K562 (cell line): ENCODE measurements around the gene RET. TPM values are rescaled to one million over a fixed set of nuclear protein-coding genes. Genes with fewer than 3 reads are reported as not detected.

Experiments used
- ATAC-seq: fragments of 200-7000 bp; cut with Tn5 transposase; 3 replicates; pipeline ENCODE4 v1.9.1; 2020; ENCODE audit warnings: moderate library complexity
- BruUV-seq: library from RNA; stranded (reverse); fragments of 400-500 nt; replicated peaks from 2 replicates; lab custom pipeline; 2021; lab: Mats Ljungman, UMichigan
- CTCF ChIA-PET: fragments of 300-600 bp; formaldehyde crosslinking; extraction: SDS; loops from one replicate; lab custom pipeline; 2021; ENCODE audit warnings: low intra/inter-chr PET ratio; lab: Yijun Ruan, JAX
- POLR2A ChIA-PET: fragments of 300-600, 350-650 bp; sonication (Branson Sonifier 250); formaldehyde crosslinking; extraction: SDS; loops from one replicate; lab custom pipeline; 2021; ENCODE audit warnings: antibody characterized with exemption, inconsistent platforms; lab: Yijun Ruan, JAX
- DNase-seq, 4 experiments: peaks; one replicate each; pipeline versions ENCODE4 v3.0.0 to v3.0.0-alpha.2; 2011 to 2018; ENCODE audit warnings: low spot score in 3 of 4, mixed read lengths in 3 of 4; ENCODE audit errors: extremely low read depth in 1 of 4
- FAIRE-seq: peaks from 2 replicates; lab custom pipeline; 2011; peaks lifted over from hg19 to GRCh38; lab: Jason Lieb, UNC
- H2AFZ ChIP-seq: 2 replicates; pipeline ENCODE4 v1.6.0; 2011; ENCODE audit warnings: low read depth, low read length, control low read depth, inconsistent platforms
- H3K27ac ChIP-seq: fragments of 200-600 bp; 3 replicates; pipeline ENCODE4 v1.8.0; 2011; ENCODE audit warnings: low read depth, mild to moderate bottlenecking, control low read depth, inconsistent platforms, low read length, moderate library complexity, mixed read lengths; ENCODE audit errors: extremely low read depth
- H3K27me3 ChIP-seq, 2 experiments: fragments of 300-600 bp in 1 of 2; 2 replicates in 1 of 2; 3 replicates in 1 of 2; pipeline versions ENCODE4 v1.6.0 to v1.8.0; 2011; ENCODE audit warnings: inconsistent platforms in 2 of 2, low read length in 2 of 2, mild to moderate bottlenecking in 1 of 2, mixed read lengths in 1 of 2, moderate library complexity in 1 of 2; ENCODE audit not compliant: control insufficient read depth in 2 of 2, insufficient read depth in 2 of 2
- H3K36me3 ChIP-seq: fragments of 300-600 bp; 3 replicates; pipeline ENCODE4 v1.8.0; 2011; ENCODE audit warnings: mild to moderate bottlenecking, low read length, inconsistent platforms; ENCODE audit not compliant: control insufficient read depth, insufficient read depth
- H3K4me1 ChIP-seq, 2 experiments: fragments of 200-600 bp in 1 of 2; replicated peaks in 1 of 2; 2 replicates in 1 of 2; 3 replicates in 1 of 2; pipeline versions ENCODE4 v1.5.1 to v1.8.0; 2011; ENCODE audit warnings: inconsistent platforms in 2 of 2, low read length in 2 of 2, mild to moderate bottlenecking in 1 of 2, mixed read lengths in 1 of 2, moderate library complexity in 1 of 2; ENCODE audit not compliant: control insufficient read depth in 2 of 2, insufficient read depth in 2 of 2
- H3K4me2 ChIP-seq: 2 replicates; pipeline ENCODE4 v1.6.1; 2011; ENCODE audit warnings: low read length, control low read depth, inconsistent platforms, mixed read lengths; ENCODE audit not compliant: insufficient read depth
- H3K4me3 ChIP-seq: fragments of 200-600 bp; sonication (generic), shearing (Covaris generic); 2 replicates; pipeline ENCODE4 v1.5.1; 2016; ENCODE audit warnings: control low read depth, inconsistent platforms
- H3K79me2 ChIP-seq: fragments of 200-600 bp; 3 replicates; pipeline ENCODE4 v1.8.0; 2011; ENCODE audit warnings: low read length, inconsistent platforms; ENCODE audit not compliant: control insufficient read depth, insufficient read depth
- H3K9ac ChIP-seq, 2 experiments: 2 replicates each; pipeline versions ENCODE4 v1.6.0 to v1.6.1; 2011; ENCODE audit warnings: low read depth in 2 of 2, low read length in 2 of 2, control low read depth in 1 of 2, inconsistent platforms in 1 of 2, mild to moderate bottlenecking in 1 of 2, mixed read lengths in 1 of 2; ENCODE audit not compliant: insufficient read depth in 1 of 2
- H3K9me1 ChIP-seq: one replicate; pipeline ENCODE4 v1.6.0; 2011; ENCODE audit warnings: inconsistent platforms, mild to moderate bottlenecking, low read length, moderate library complexity; ENCODE audit not compliant: control insufficient read depth, insufficient read depth
- H3K9me3 ChIP-seq: replicated peaks from 2 replicates; pipeline ENCODE4 v1.5.1; 2011; ENCODE audit warnings: low read depth, low read length, inconsistent platforms; ENCODE audit not compliant: control insufficient read depth, insufficient read depth
- H4K20me1 ChIP-seq: replicated peaks from 2 replicates; pipeline ENCODE4 v1.6.1; 2011; ENCODE audit warnings: low read length, inconsistent platforms, mixed read lengths; ENCODE audit not compliant: control insufficient read depth, insufficient read depth
- DACH1 ChIP-seq: fragments of 450-650 bp; IDR thresholded peaks from 2 replicates; pipeline ENCODE4 v1.6.1; 2018; ENCODE audit not compliant: partially characterized antibody
- MBD2 ChIP-seq: sonication (generic); IDR thresholded peaks from 2 replicates; pipeline ENCODE4 v1.6.1; 2016; ENCODE audit warnings: low read depth, borderline replicate concordance
- SNRNP70 ChIP-seq: fragments of 200-400 bp; formaldehyde crosslinking; optimal IDR thresholded peaks from 2 replicates; pipeline ENCODE3; 2017; ENCODE audit warnings: low read depth, low read length
- ZNF280A ChIP-seq: fragments of 450-650 bp; IDR thresholded peaks from 2 replicates; pipeline ENCODE4 v1.6.1; 2018; ENCODE audit warnings: mild to moderate bottlenecking, low read depth; ENCODE audit not compliant: partially characterized antibody
- ZNF444 ChIP-seq: fragments of 250-450 bp; sonication (Bioruptor Pico); IDR thresholded peaks from 2 replicates; pipeline ENCODE4 v1.4.0; 2020; ENCODE audit warnings: mild to moderate bottlenecking, moderate library complexity
- WGBS: fragments of 100-300 bp; shearing (Covaris generic); methylation state at CpG from one replicate; pipeline ENCODE4 v1.1.6; 2016; ENCODE audit warnings: low coverage, mixed read lengths; ENCODE audit not compliant: insufficient coverage; ENCODE audit errors: missing lambda C conversion rate; 5-methylcytosine and 5-hydroxymethylcytosine counted together
- in situ Hi-C: fragments of 300-500 bp; cut with MboI; formaldehyde crosslinking; loops from 4 replicates; pipeline ENCODE4 v1.15.0; 2018; ENCODE audit warnings: inconsistent platforms, mixed read lengths
- intact Hi-C: fragments of 100-400 bp; cut with micrococcal nuclease; formaldehyde crosslinking; loops from 2 replicates; pipeline ENCODE4 v1.14.2; 2022
- polyA plus RNA-seq, 8 experiments: library from polyadenylated mRNA; depleted of rRNA in 4 of 8; stranded (reverse) in 5 of 8; unstranded in 3 of 8; fragments of >200 nt; fragmentation: Nextera tagmentation in 2 of 8; fragmentation: Illumina TruSeq in 1 of 8; extraction: Ambion mirVana in 2 of 8; extraction: Trizol in 1 of 8; gene quantifications; 2 replicates each; pipeline versions ENCODE4 v1.2.1 to v1.2.3, GENCODE V29; 2011 to 2014; ENCODE audit warnings: inconsistent platforms in 1 of 8, missing spikeins in 1 of 8
- total RNA-seq, 7 experiments: library from RNA; depleted of rRNA in 6 of 7; stranded (reverse); fragments of >200 nt in 6 of 7; fragmentation: Illumina TruSeq in 2 of 7; extraction: Trizol in 2 of 7; gene quantifications; 2 replicates each; pipeline versions ENCODE4 v1.2.1 to v1.2.3, GENCODE V29; 2011 to 2021; ENCODE audit warnings: low replicate concordance in 1 of 7

Gene RET
- total and polyA plus RNA-seq, 9 of the 15 experiments (the other 6 are each of a cell fraction or from before 2014, with no cell fraction given): 0.04 to 0.05 TPM; not detected in 7

GRCh38 chr10:43126759-43127424 is 50.0 kb downstream of the RET start:
- no peak for ATAC-seq
- in situ Hi-C loops: no loop called here
- Histone ChIP-seq H2AFZ (no peak overlapping the region), H3K9me1 (no peaks in the 10 kb centered on the region), H3K27ac (no peak overlapping the region), H3K9me3 (no peaks in the 10 kb centered on the region), H3K27me3 (peaks cover 41 to 71% of the 10 kb centered on the region in 2 experiments), H3K4me1 (peaks cover 2 to 9% of the 10 kb centered on the region in 2 experiments; a peak in 2 of 5 replicates), H4K20me1 (no peaks in the 10 kb centered on the region), H3K4me2 (no peak overlapping the region), H3K4me3 (no peak overlapping the region), H3K79me2 (no peaks in the 10 kb centered on the region)
- no peak for DNase-seq
- WGBS: 4% methylated on average over 7 of the region's 7 CpGs
- no peak for FAIRE-seq
- no peak for TF ChIP-seq MBD2
- TF ChIP-seq SNRNP70: no peak
- no peak for TF ChIP-seq ZNF444
- no peak for TF ChIP-seq DACH1
- TF ChIP-seq ZNF280A: no peak
- TF ChIP-seq, all 486 proteins: peak for 0
- Histone ChIP-seq H3K9ac (no peak overlapping the region), H3K36me3 (no peaks in the 10 kb centered on the region)
- intact Hi-C loops: no loop called here
- no TSS peak for BruUV-seq
- ChIA-PET POLR2A (no interaction called here), CTCF (no interaction called here)
